Endothelial cell of umbilical vein (primary cell): ENCODE data around the gene NAA40.

Source experiments
- FOS ChIP-seq: IDR thresholded peaks from 2 replicates; pipeline ENCODE4 v1.6.1; 2011; ENCODE audit warnings: mild to moderate bottlenecking, low read length, moderate library complexity, borderline replicate concordance; ENCODE audit not compliant: insufficient read depth
- JUN ChIP-seq: IDR thresholded peaks from 2 replicates; pipeline ENCODE4 v1.6.1; 2011; ENCODE audit warnings: borderline replicate concordance, low read depth; ENCODE audit not compliant: insufficient read length, insufficient read depth
- MYC ChIP-seq: IDR thresholded peaks from one replicate; pipeline ENCODE4 v1.6.1; 2011; ENCODE audit warnings: mild to moderate bottlenecking, low read depth, low read length
- POLR2A ChIP-seq: IDR thresholded peaks from 2 replicates; pipeline ENCODE4 v1.6.1; 2012; ENCODE audit warnings: low read depth, mild to moderate bottlenecking, control low read depth, low read length
- POLR2AphosphoS5 ChIP-seq: IDR thresholded peaks from 2 replicates; pipeline ENCODE4 v1.6.1; 2012; ENCODE audit warnings: low read depth, mild to moderate bottlenecking, control low read depth, low read length, moderate library complexity; ENCODE audit not compliant: insufficient read depth
- TF ChIP-seq, protein P1 (sequence below), 2 donors: IDR thresholded peaks; 1 replicate in 1 of 2; 2 replicates in 1 of 2; pipeline ENCODE4 v1.5.1; 2011; ENCODE audit warnings: low read length in 2 of 2, mild to moderate bottlenecking in 2 of 2, moderate library complexity in 2 of 2, control low read depth in 1 of 2, inconsistent platforms in 1 of 2, low read depth in 1 of 2; ENCODE audit not compliant: insufficient read depth in 1 of 2; ENCODE audit errors: extremely low read depth in 1 of 2

DNA sequence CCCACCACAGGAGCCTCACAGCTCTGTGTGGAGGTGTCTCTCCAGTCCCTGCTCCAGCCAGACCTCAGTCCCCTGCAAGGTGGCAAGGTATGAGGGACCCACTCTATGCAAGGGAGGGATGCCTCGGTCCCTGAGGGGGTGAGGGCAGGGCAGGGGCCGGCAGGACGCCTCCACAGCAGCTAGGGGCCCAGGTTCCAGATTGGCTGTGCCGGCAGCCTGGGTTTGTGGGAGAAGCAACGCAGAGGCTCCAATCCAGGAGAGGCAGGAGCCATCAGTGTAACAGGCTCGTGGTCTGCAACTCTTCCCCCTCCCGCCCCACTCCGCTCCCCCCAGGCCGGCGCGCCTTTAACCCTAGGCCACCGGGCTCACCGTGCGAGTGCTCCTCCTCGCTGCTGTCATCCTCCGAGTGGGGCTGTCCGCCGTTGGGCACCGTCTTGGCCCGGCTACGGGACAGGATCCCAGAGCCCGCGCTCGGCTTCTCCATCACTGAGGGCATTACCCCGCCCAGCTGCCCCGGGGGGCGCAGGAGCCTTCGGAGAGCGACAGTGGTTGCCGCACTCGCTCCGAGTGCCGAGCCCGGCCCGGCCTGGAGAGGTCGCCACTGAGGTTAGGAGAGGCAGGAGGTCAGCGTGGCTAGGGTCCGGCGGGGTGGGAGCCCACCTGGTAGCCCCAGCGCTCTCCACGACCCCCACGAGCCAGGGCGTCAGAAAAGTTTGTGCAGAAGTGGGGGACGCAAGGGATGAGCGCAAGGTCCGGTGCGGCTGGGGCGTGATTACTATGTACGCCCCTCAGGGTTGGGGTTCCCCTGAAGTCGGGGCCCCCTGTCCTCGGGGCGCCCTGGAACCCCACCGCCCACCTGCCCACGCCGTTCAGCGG is 22.6 kb upstream of the NAA40 start:
- TF ChIP-seq, protein P1, sequence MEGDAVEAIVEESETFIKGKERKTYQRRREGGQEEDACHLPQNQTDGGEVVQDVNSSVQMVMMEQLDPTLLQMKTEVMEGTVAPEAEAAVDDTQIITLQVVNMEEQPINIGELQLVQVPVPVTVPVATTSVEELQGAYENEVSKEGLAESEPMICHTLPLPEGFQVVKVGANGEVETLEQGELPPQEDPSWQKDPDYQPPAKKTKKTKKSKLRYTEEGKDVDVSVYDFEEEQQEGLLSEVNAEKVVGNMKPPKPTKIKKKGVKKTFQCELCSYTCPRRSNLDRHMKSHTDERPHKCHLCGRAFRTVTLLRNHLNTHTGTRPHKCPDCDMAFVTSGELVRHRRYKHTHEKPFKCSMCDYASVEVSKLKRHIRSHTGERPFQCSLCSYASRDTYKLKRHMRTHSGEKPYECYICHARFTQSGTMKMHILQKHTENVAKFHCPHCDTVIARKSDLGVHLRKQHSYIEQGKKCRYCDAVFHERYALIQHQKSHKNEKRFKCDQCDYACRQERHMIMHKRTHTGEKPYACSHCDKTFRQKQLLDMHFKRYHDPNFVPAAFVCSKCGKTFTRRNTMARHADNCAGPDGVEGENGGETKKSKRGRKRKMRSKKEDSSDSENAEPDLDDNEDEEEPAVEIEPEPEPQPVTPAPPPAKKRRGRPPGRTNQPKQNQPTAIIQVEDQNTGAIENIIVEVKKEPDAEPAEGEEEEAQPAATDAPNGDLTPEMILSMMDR (IDR thresholded peaks at IDR 0.05; ENCODE audit: extremely low read depth in 1 of 2, insufficient read depth in 1 of 2, low read depth in 1 of 2, low read length in 2 of 2), result peak; percentile 51 to 72
- TF ChIP-seq POLR2A (no peak), POLR2AphosphoS5 (no peak), MYC (no peak), JUN (no peak), FOS (no peak)
